Measurements from ENCODE around the gene MATK.
A peak's percentile ranks its signal among the peaks of the same experiment; 100 is the strongest.
"Not testable (repeated sequence)": the region's sequence is repeated elsewhere in the genome, so short reads cannot be mapped to it uniquely, and the experiment has no call there.

Gene MATK

GRCh38 chr19:3770136-3770999 is 15.8 kb downstream of the MATK start:
- no peak for DNase-seq (ENCODE audit: low spot score)

GRCh38 chr19:3769494-3769893 is 16.7 kb downstream of the MATK start:
- DNase-seq (ENCODE audit: low spot score): no peak

- no peak for DNase-seq (ENCODE audit: low spot score)
These were observed 17.5 kb downstream of the MATK start for GRCh38 chr19:3768748-3769099.

GRCh38 chr19:3768015-3768747 is 18.0 kb downstream of the MATK start:
- DNase-seq (ENCODE audit: low spot score): no peak

- DNase-seq (ENCODE audit: low spot score): no peak
These were observed 19.1 kb downstream of the MATK start for GRCh38 chr19:3767050-3767449.

- no peak for DNase-seq (ENCODE audit: low spot score)
These were observed 19.7 kb downstream of the MATK start for GRCh38 chr19:3766520-3766919.

- DNase-seq (ENCODE audit: low spot score): not testable (repeated sequence)
These were observed 20.4 kb downstream of the MATK start for GRCh38 chr19:3765757-3766156.

DNA sequence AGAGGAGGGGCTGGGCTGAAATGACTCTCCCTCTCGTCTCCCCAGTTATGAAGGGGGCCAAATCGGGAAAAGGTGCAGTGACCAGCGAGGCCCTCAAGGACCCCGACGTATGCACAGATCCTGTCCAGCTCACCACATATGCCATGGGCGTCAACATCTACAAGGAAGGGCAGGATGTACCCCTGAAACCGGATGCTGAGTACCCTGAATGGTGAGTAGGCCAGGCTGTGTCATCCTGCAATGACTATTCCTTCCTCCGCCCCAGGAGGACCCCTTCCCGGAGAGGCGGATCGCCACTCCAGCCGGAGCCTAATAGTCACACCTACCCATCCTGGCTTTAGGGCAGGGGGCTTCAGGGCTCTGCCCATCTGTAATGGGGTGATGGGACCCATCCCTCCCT is 21.1 kb downstream of the MATK start:
- DNase-seq (ENCODE audit: low spot score): no peak

DNA sequence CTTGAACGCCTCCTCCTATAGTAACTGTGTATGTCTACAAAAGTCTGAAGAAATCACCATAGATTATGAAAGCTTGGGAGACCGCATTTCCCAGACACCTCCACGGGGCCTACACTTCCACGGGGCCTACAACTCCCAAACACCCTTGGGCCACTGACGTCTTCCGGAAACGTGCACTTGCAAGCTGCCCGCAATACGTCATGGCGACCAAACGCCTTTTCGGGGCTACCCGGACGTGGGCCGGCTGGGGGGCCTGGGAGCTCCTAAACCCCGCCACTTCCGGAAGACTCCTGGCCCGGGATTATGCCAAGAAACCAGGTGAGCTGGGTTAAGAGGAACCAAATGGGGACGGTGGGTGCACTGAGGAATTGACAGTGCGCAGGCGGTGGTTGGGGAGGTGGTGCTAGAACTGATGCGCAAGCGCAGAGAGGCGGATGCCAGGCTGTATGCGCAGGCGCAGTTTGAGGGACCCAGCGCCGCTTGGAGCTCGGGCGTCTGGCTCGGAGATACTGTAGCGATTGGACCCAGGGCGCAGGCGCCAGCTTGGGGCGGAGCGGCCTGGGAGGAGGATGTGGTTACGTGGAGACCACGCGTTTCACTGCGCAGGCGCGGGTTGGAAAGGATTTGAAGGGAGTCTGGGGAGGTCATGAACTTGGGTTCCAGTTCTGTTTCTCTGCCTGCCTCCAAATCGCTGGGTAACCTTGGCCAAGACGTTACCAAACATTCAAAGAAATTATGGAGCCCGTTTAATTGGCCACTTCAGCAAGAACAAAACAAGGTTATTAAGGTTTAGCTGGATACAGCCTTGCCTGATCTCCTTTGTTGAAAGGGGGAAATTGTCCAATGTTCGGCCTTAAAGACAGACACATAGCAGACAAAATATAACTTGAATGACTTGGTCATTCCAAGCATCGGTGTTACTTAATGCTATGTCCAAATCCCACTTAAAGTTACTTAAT is 23.4 kb downstream of the MATK start, which contains the start of gene MRPL54:
Gene MRPL54 (plus strand): TSS at position 182 of the 959 bp plus-strand sequence. CDS start 19 bp downstream, at position 201.
- DNase-seq (ENCODE audit: low spot score): peak; percentile 100

DNA sequence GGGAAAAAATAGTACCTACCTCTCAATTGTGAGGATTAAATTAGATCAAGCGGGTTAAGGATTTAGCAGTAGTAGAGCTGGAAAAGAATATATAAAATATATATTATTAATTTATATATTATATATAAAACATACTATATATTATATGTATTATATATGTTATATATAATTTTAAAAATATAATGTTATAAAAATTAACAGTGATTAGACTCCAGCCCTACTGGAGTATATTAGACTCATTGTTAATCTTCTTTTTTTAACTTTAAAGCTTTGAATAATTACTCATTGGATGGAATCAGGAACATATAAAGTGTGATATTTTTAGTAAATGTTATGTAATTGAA is 24.1 kb downstream of the MATK start:
- no peak for DNase-seq (ENCODE audit: low spot score)

DNA sequence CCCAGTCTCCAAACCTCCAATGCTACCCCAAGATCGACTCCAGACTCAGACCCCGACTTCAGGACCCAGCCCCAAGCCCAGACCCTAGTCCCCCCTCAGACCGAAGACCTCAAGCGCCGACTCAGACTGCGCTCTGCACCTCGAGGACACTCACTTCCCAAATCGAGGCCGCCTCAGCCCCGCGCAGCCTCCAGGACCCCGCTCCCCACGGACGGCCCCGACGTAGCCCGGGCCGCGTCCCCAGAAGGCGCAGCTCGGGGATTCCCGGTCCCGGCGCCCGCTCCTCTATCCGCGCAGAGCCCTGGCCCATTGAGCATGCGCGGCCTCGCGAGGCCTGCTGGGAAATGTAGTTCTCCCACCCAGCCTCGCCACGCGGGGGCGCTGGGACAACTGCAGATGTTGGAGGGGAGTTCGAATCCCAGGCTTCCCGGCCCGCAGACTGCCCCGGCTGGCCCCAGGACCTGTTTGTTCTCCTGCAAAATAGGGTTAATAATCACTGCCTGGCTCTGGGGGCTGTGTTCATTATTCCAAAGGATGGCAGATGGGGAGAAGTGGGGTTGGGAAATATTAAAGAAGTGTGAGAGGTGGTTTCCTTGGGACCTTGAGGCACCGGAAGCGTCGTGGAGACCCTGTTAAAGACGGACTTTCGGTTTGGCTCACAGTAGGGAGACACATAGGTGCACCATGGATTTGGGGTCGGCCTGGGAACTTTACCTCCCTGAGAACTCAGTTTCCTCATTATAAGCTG is 24.6 kb downstream of the MATK start, which contains the start of gene APBA3:
Gene APBA3 (minus strand): TSS at position 311 of the 748 bp plus-strand sequence. CDS start 1,428 bp downstream, outside the sequence.
- peak; percentile 96 for DNase-seq (ENCODE audit: low spot score)

- DNase-seq (ENCODE audit: low spot score): no peak
These were observed 25.3 kb downstream of the MATK start for GRCh38 chr19:3760871-3761361.

GRCh38 chr19:3759482-3760254 is 26.5 kb downstream of the MATK start:
- no peak for DNase-seq (ENCODE audit: low spot score)

GRCh38 chr19:3758297-3758696 is 27.9 kb downstream of the MATK start:
- DNase-seq (ENCODE audit: low spot score): not testable (repeated sequence)

DNA sequence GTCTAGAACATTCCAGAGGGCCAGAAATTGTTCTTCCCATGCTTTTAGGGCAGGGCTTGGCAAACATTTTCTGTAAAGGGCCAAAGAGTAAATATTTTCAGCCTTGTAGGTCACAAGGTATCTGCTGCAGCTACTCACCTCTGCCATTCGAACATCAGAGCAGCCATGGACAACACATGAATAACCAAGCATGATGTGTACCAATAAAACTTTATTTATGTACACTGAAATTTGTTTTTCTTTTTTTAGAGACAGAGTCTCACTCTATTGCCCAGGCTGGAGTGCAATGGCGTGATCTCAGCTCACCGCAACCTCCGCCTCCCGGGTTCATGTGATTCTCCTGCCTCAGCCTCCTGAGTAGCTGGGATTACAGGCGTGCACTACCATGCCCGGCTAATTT is 28.5 kb downstream of the MATK start:
- not testable (repeated sequence) for DNase-seq (ENCODE audit: low spot score)

GRCh38 chr19:3753631-3754410 is 32.4 kb downstream of the MATK start:
- no peak for DNase-seq (ENCODE audit: low spot score)

- DNase-seq (ENCODE audit: low spot score): no peak
These were observed 33.7 kb downstream of the MATK start for GRCh38 chr19:3752492-3752891.

DNA sequence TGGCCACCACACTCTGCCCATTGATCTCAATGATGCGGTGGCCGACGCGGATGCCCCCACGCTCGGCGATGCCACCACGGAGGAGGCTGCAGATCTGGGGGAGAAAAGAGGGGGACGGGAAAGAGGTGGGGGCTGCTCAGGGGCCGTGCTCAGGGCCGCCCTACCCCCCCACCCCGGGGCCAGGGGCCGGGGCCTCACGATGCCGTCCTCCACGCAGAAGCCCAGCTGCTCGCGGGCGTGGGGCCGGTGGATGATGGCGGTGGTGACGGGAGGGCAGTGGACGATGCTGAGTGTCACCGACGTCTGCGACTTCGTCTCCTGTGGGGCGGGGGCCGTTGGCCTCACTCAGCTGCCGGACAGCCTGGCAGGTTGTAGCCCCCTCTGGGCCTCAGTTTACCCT is 34.9 kb downstream of the MATK start:
- no peak for DNase-seq (ENCODE audit: low spot score)

DNA sequence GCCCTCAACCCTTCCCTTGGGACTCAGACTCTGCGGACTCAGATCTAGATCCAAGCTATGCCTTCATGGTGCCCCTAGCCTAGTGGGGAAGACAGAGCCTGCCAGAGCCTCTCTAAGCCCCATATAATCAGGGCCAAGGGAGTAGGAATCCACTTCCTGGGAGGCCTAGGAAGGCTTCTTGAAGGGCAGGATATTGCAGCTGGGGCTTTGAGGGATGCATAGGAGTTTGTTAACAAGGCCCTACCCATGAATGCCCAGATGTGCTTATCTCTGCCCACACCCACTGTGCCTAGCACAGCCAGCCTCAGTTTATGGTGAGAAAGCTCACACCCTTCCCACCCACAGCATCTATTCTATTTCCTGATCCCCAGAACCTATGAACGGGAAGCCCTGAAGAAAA is 36.0 kb downstream of the MATK start:
- DNase-seq (ENCODE audit: low spot score): no peak

DNA sequence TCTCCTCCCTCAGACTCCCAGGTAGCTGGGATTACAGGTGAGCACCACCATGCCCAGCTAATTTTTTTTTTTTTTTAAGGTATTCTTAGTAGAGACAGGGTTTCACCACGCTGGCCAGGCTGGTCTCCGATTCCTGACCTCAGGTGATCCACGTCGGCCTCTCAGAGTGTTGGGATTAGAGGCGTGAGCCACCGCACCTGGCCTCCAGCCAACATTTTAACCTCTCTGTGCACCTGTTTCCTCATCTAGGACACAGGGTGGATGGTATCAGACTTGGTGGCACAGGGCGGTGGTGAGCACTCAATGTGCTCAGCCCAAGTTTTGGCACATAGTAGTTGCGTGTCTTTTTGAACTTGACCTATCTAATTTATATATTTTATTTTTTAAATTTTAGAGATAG is 37.2 kb downstream of the MATK start:
- DNase-seq (ENCODE audit: low spot score): no peak

Data from AG08396 (cell line).